Esophagus squamous epithelium (tissue), 4 donors: ENCODE data around the gene SUN5.

Experiments
- CTCF ChIP-seq, 6 experiments: fragments of 450-650 bp in 4 of 6; fragments of 200-600 bp in 2 of 6; sonication (generic) in 2 of 6; IDR thresholded peaks; one replicate each; pipeline ENCODE4 v1.5.1; 2016 to 2019; ENCODE audit warnings: antibody characterized with exemption in 6 of 6, mild to moderate bottlenecking in 4 of 6, moderate library complexity in 4 of 6
- POLR2A ChIP-seq, 4 donors: fragments of 450-650 bp; IDR thresholded peaks; one replicate each; pipeline ENCODE4 v1.6.1; 2017; ENCODE audit warnings: antibody characterized with exemption in 4 of 4, mild to moderate bottlenecking in 4 of 4, moderate library complexity in 3 of 4

GRCh38 chr20:32968478-32969241, 35.6 kb downstream of the SUN5 start:
- no peak for TF ChIP-seq CTCF (IDR thresholded peaks at IDR 0.05)
- no peak for TF ChIP-seq POLR2A (IDR thresholded peaks at IDR 0.05)
